Central memory CD8-positive, alpha-beta T cell (primary cell): ENCODE measurements around the gene POM121L2.
"Not testable (repeated sequence)": the region's sequence is repeated elsewhere in the genome, so short reads cannot be mapped to it uniquely, and the experiment has no call there.

ENCODE experiments used
- ATAC-seq: fragments of 150-1000 bp; cut with Tn5 transposase; replicated peaks from 2 replicates; pipeline ENCODE4 v1.10.0; 2022; ENCODE audit warnings: mild to moderate bottlenecking, moderate FRiP score, moderate number of reproducible peaks; ENCODE audit not compliant: poor library complexity, severe bottlenecking; ENCODE audit errors: extremely low read depth
- DNase-seq, 2 donors: peaks; one replicate each; pipeline ENCODE4 v3.0.0; 2021; ENCODE audit warnings: low spot score in 2 of 2
- H3K27ac Mint-ChIP-seq: one replicate; pipeline ENCODE4 v1.8.0; 2022; ENCODE audit warnings: low read depth, mild to moderate bottlenecking, moderate library complexity, mixed read lengths
- H3K27me3 Mint-ChIP-seq: one replicate; pipeline ENCODE4 v1.8.0; 2022; ENCODE audit warnings: mixed read lengths
- H3K36me3 Mint-ChIP-seq: one replicate; pipeline ENCODE4 v1.8.0; 2022; ENCODE audit warnings: mild to moderate bottlenecking, moderate library complexity, mixed read lengths; ENCODE audit not compliant: insufficient read depth
- H3K4me1 Mint-ChIP-seq: one replicate; pipeline ENCODE4 v1.8.0; 2022; ENCODE audit warnings: mixed read lengths
- H3K4me3 Mint-ChIP-seq: one replicate; pipeline ENCODE4 v1.8.0; 2022; ENCODE audit warnings: mild to moderate bottlenecking, moderate library complexity, mixed read lengths
- H3K9me3 Mint-ChIP-seq: one replicate; pipeline ENCODE4 v1.8.0; 2022; ENCODE audit warnings: mixed read lengths

The POM121L2 gene

DNA sequence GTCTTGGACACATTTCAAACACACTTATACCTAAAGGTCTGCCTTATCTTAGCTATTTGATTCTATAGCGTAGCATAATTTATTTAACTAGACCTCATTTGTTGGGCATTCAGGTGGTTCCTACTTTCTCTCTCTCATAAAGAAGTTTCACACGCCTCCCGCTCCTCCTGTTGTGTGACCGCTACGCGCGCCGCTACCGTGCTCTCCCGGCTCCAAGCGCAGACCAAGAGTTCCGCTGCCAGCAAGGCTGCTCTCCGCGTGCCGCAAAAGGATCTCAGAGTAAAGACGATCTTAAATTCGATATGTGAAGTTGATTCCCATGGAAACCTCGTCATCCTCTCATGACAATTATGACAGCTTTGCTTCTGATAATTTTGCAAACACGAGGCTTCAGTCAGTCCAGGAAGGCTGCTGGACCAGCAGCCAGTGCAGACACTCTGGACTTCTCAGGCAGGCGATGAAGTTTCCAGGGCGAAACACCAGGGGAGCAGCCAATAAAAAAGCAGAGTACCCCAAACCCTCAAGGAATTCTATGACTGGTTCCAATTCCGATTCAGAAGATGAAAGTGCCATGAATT is 44.1 kb downstream of the POM121L2 start:
- Mint-ChIP-seq H3K27ac (no peak overlapping the region), H3K9me3 (no peaks in the 10 kb centered on the region), H3K27me3 (peaks cover 72% of the 10 kb centered on the region), H3K36me3 (no peaks in the 10 kb centered on the region), H3K4me1 (no peaks in the 10 kb centered on the region), H3K4me3 (no peak overlapping the region)
- ATAC-seq (no peak), DNase-seq (no peak)

GRCh38 chr6:27267003-27267402 is 45.1 kb downstream of the POM121L2 start:
- not testable (repeated sequence) for H3K4me3 Mint-ChIP-seq, H3K9me3 Mint-ChIP-seq, H3K27ac Mint-ChIP-seq, DNase-seq, H3K36me3 Mint-ChIP-seq, ATAC-seq, H3K4me1 Mint-ChIP-seq
- H3K27me3 Mint-ChIP-seq, result peaks cover 74% of the 10 kb centered on the region

- DNase-seq (no peak), ATAC-seq (no peak)
- no peaks in the 10 kb centered on the region for H3K9me3 Mint-ChIP-seq
- H3K27me3 Mint-ChIP-seq, result peaks cover 76% of the 10 kb centered on the region
- no peak overlapping the region for H3K4me3 Mint-ChIP-seq
- H3K36me3 Mint-ChIP-seq, result no peaks in the 10 kb centered on the region
- H3K27ac Mint-ChIP-seq, result no peak overlapping the region
- no peaks in the 10 kb centered on the region for H3K4me1 Mint-ChIP-seq
Measured at GRCh38 chr6:27263886-27264285, 48.2 kb downstream of the POM121L2 start.

DNA sequence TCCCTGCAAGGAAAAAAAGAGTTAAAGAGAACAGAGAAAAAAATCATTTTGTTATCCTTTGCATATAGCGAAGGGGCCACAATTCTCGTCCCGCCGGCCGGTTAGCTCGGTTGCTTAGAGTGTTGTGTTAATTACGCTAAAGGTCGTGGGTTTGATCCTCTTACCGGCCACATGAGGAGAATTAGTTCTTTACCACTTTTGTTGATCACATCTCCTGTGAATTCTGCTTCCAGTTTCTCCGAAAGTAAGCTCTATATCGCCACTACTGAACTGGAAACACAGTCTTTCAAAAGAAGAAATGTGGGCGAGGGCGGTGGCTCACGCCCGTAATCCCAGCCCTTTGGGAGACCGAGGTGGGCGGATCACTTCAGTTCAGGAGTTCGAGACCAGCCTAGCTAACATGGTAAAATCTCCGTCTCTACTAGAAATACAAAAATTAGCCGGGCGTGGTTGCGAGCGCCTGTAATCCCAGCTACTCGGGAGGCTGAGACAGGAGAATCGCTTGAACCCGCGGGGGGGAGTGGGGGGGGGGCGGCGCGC is 51.2 kb downstream of the POM121L2 start:
- peaks cover 70% of the 10 kb centered on the region for H3K27me3 Mint-ChIP-seq

DNA sequence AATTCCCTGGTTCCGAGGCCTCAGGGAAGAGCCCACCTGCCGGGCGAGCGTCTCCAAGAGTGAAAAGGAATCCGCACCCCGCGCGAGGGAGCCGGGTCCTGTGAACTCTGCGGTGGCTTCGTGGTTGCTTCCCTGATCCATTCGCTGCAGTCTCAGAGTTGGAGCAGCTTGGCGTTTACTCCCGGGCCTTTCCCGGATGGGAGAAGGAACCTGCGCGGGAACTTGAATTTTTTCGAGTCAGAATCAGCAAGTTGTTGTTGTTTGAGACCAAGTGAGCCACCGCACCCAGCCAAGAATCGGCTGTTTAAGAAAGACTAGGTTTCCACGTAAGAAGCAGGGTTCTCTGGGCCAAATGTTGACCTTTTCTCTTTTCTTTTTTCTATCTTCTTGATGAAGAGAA is 51.7 kb downstream of the POM121L2 start:
- H3K27me3 Mint-ChIP-seq, result peaks cover 70% of the 10 kb centered on the region

More for the DNA sequence above, 51.2 kb downstream of the POM121L2 start:
- ATAC-seq, result no peak
- Mint-ChIP-seq H3K4me1 (no peaks in the 10 kb centered on the region), H3K9me3 (no peaks in the 10 kb centered on the region), H3K27ac (no peak overlapping the region), H3K4me3 (no peak overlapping the region), H3K36me3 (no peaks in the 10 kb centered on the region)
- no peak for DNase-seq

More for the DNA sequence above, 51.7 kb downstream of the POM121L2 start:
- ATAC-seq (no peak), DNase-seq (no peak)
- Mint-ChIP-seq H3K27ac (no peak overlapping the region), H3K4me1 (no peaks in the 10 kb centered on the region), H3K9me3 (no peaks in the 10 kb centered on the region), H3K4me3 (no peak overlapping the region), H3K36me3 (no peaks in the 10 kb centered on the region)
